ENCODE data around the gene CAST. TPM values are rescaled to one million over a fixed set of nuclear protein-coding genes. Genes with fewer than 3 reads are reported as not detected.

CAST gene
- total RNA-seq, 1 donor from 2014 or later: 287 TPM

DNA sequence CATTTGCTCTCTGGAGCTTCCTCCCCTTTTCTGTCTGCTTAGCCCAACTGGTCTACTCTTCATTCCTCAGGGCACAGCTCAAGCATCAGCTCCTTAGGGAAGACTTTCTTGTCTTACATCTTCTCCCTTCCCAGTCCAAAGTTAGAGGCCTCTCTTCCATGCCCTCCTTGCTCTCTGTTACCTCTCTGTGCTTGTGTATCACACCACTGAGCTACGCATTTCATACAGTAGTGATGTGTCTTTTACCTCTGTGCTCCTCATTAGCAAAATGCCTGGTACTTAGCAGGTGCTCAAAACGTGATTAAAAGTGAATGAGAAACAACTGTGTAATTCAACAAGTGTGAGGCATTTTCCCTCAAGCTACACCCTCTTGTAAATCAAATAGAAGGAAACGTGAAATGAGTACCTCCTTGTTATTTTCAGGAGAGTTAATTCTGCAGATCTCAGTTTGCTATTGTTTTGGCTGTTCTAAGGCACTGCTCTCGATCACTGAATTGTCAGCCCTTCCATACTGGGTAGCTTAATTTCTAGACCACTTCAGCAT lies 106.6 kb downstream of the CAST start:
- Histone ChIP-seq H3K27ac (ENCODE audit: low read depth, low read length) (no peak overlapping the region), H3K9me3 (ENCODE audit: insufficient read depth, low read depth, low read length) (no peaks in the 10 kb centered on the region), H3K9ac (ENCODE audit: low read length) (no peak overlapping the region), H3K79me2 (ENCODE audit: insufficient read depth, low read length) (no peaks in the 10 kb centered on the region), H3K4me3 (ENCODE audit: insufficient read depth, low read depth, low read length) (no peak overlapping the region), H3K27me3 (ENCODE audit: insufficient read depth, low read length) (no peaks in the 10 kb centered on the region), H3K4me1 (ENCODE audit: insufficient read depth, low read length) (no peaks in the 10 kb centered on the region), H4K20me1 (ENCODE audit: insufficient read depth, low read length) (no peaks in the 10 kb centered on the region), H3K36me3 (ENCODE audit: insufficient read depth, low read length) (peaks cover 73% of the 10 kb centered on the region), H3K4me2 (ENCODE audit: low read length) (no peak overlapping the region), H2AFZ (ENCODE audit: low read depth, low read length) (no peak overlapping the region)
- H3K27me3 Mint-ChIP-seq (ENCODE audit: low read depth, unreplicated experiment): no peaks in the 10 kb centered on the region
- H3K36me3 Mint-ChIP-seq (ENCODE audit: low read depth, unreplicated experiment): peaks cover 11% of the 10 kb centered on the region
- H3K4me3 Mint-ChIP-seq (ENCODE audit: unreplicated experiment): no peak overlapping the region
- no peak overlapping the region for H3K27ac Mint-ChIP-seq (ENCODE audit: unreplicated experiment)
- no peak for TF ChIP-seq EZH2 (IDR thresholded peaks at IDR 0.05; ENCODE audit: insufficient read depth, low read length)
- TF ChIP-seq, protein P1, sequence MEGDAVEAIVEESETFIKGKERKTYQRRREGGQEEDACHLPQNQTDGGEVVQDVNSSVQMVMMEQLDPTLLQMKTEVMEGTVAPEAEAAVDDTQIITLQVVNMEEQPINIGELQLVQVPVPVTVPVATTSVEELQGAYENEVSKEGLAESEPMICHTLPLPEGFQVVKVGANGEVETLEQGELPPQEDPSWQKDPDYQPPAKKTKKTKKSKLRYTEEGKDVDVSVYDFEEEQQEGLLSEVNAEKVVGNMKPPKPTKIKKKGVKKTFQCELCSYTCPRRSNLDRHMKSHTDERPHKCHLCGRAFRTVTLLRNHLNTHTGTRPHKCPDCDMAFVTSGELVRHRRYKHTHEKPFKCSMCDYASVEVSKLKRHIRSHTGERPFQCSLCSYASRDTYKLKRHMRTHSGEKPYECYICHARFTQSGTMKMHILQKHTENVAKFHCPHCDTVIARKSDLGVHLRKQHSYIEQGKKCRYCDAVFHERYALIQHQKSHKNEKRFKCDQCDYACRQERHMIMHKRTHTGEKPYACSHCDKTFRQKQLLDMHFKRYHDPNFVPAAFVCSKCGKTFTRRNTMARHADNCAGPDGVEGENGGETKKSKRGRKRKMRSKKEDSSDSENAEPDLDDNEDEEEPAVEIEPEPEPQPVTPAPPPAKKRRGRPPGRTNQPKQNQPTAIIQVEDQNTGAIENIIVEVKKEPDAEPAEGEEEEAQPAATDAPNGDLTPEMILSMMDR (IDR thresholded peaks at IDR 0.05; ENCODE audit: insufficient read depth, low read depth, low read length): no peak
- no peaks in the 10 kb centered on the region for H3K9me3 Mint-ChIP-seq (ENCODE audit: unreplicated experiment)
- no peaks in the 10 kb centered on the region for H3K4me1 Mint-ChIP-seq (ENCODE audit: low read depth, unreplicated experiment)
- FAIRE-seq (no peak), DNase-seq (ENCODE audit: low read depth) (no peak)

DNA sequence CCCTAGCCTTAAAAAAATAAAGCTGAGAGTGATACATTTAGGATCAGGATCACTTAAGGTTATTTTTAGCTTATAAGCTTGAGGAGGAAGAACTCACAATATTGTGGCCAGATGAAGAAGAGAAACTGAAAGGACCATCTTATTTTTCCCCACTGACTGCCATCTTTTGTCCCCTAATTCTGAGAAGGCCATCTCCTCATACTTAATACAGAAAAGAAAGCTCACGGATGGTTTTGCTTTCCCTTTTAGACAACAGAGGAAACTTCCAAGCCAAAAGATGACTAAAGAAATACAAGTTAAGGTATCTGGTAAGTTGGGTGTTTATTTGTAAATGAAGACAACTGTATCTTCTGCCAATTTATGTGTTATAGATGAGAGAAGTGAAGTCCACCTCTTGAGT lies 109.2 kb downstream of the CAST start:
- DNase-seq (ENCODE audit: low read depth) (no peak), FAIRE-seq (no peak)
- Mint-ChIP-seq H3K4me3 (ENCODE audit: unreplicated experiment) (no peak overlapping the region), H3K36me3 (ENCODE audit: low read depth, unreplicated experiment) (peaks cover 18% of the 10 kb centered on the region), H3K27me3 (ENCODE audit: low read depth, unreplicated experiment) (no peaks in the 10 kb centered on the region), H3K9me3 (ENCODE audit: unreplicated experiment) (no peaks in the 10 kb centered on the region), H3K4me1 (ENCODE audit: low read depth, unreplicated experiment) (no peaks in the 10 kb centered on the region), H3K27ac (ENCODE audit: unreplicated experiment) (no peak overlapping the region)
- Histone ChIP-seq H3K4me1 (ENCODE audit: insufficient read depth, low read length) (no peaks in the 10 kb centered on the region), H3K9me3 (ENCODE audit: insufficient read depth, low read depth, low read length) (no peaks in the 10 kb centered on the region), H3K9ac (ENCODE audit: low read length) (no peak overlapping the region), H3K4me3 (ENCODE audit: insufficient read depth, low read depth, low read length) (no peak overlapping the region), H3K36me3 (ENCODE audit: insufficient read depth, low read length) (peaks cover 69% of the 10 kb centered on the region), H3K79me2 (ENCODE audit: insufficient read depth, low read length) (no peaks in the 10 kb centered on the region), H4K20me1 (ENCODE audit: insufficient read depth, low read length) (no peaks in the 10 kb centered on the region), H3K27me3 (ENCODE audit: insufficient read depth, low read length) (no peaks in the 10 kb centered on the region), H3K4me2 (ENCODE audit: low read length) (no peak overlapping the region), H2AFZ (ENCODE audit: low read depth, low read length) (no peak overlapping the region), H3K27ac (ENCODE audit: low read depth, low read length) (no peak overlapping the region)
- no peak for TF ChIP-seq EZH2 (IDR thresholded peaks at IDR 0.05; ENCODE audit: insufficient read depth, low read length)
- TF ChIP-seq, protein P1 (IDR thresholded peaks at IDR 0.05; ENCODE audit: insufficient read depth, low read depth, low read length): no peak

DNA sequence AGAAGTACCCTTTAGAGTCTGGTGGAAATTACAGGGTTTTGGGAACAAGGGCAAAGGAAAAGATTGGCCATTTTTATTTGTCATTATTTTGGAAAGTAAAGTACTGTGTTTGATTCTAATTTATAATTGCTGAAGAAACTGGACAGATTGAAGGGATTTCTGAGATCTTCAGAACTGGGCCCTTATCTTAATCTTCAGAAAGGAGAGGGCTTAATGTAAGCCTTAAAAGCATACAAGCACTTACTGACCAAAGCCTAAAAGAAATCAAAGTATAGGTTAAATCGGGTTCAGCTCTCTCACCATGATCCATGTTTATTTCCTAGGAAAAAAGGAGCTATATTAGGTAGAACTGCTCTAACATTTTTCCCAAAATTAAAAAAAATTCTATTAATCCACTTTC lies 109.9 kb downstream of the CAST start:
- Mint-ChIP-seq H3K9me3 (ENCODE audit: unreplicated experiment) (no peaks in the 10 kb centered on the region), H3K36me3 (ENCODE audit: low read depth, unreplicated experiment) (peaks cover 19% of the 10 kb centered on the region), H3K27ac (ENCODE audit: unreplicated experiment) (no peak overlapping the region), H3K4me3 (ENCODE audit: unreplicated experiment) (no peak overlapping the region), H3K4me1 (ENCODE audit: low read depth, unreplicated experiment) (no peaks in the 10 kb centered on the region), H3K27me3 (ENCODE audit: low read depth, unreplicated experiment) (no peaks in the 10 kb centered on the region)
- H3K9ac ChIP-seq (ENCODE audit: low read length): no peak overlapping the region
- no peaks in the 10 kb centered on the region for H3K9me3 ChIP-seq (ENCODE audit: insufficient read depth, low read depth, low read length)
- no peak for TF ChIP-seq EZH2 (IDR thresholded peaks at IDR 0.05; ENCODE audit: insufficient read depth, low read length)
- TF ChIP-seq, protein P1 (IDR thresholded peaks at IDR 0.05; ENCODE audit: insufficient read depth, low read depth, low read length): no peak
- FAIRE-seq (no peak), DNase-seq (ENCODE audit: low read depth) (no peak)
- H3K27me3 ChIP-seq (ENCODE audit: insufficient read depth, low read length): no peaks in the 10 kb centered on the region
- no peaks in the 10 kb centered on the region for H3K79me2 ChIP-seq (ENCODE audit: insufficient read depth, low read length)
- H2AFZ ChIP-seq (ENCODE audit: low read depth, low read length): no peak overlapping the region
- no peaks in the 10 kb centered on the region for H3K4me1 ChIP-seq (ENCODE audit: insufficient read depth, low read length)
- no peaks in the 10 kb centered on the region for H4K20me1 ChIP-seq (ENCODE audit: insufficient read depth, low read length)
- H3K27ac ChIP-seq (ENCODE audit: low read depth, low read length): no peak overlapping the region
- no peak overlapping the region for H3K4me3 ChIP-seq (ENCODE audit: insufficient read depth, low read depth, low read length)
- peaks cover 65% of the 10 kb centered on the region for H3K36me3 ChIP-seq (ENCODE audit: insufficient read depth, low read length)
- H3K4me2 ChIP-seq (ENCODE audit: low read length): no peak overlapping the region

Measured in astrocyte (in vitro differentiated cells and primary cell).